ENCODE results near the gene FATE1.

DNA sequence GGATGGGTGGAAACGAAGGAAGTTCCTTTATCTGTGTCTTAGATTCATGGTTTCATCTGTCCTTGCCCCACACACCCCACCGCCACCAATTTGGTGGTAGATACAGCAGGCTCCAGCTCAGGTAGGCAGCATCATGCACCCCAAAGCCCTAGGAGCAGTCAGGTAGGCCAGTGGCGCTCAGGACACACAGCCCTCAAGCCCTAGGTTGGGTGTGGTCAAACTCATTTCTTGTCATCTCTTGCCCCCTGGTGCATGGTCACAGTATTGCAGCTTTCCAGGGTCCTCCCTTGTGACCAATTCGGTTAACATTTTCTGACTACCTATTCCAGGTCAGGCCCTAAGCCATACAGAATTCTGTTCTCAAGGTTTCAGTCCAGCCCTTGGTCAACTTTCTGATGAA, 35.0 kb upstream of the FATE1 start:
- TF ChIP-seq POLR2A (IDR thresholded peaks at IDR 0.05; ENCODE audit: low read depth, low read length) (no peak), TAF1 (IDR thresholded peaks at IDR 0.05; ENCODE audit: low read depth, low read length) (no peak), POLR2AphosphoS5 (IDR thresholded peaks at IDR 0.05; ENCODE audit: low read depth, low read length) (no peak), SPI1 (IDR thresholded peaks at IDR 0.05; ENCODE audit: low read depth, low read length) (no peak), POU2F2 (IDR thresholded peaks at IDR 0.05; ENCODE audit: low read depth, low read length) (no peak), PAX5 (IDR thresholded peaks at IDR 0.05; ENCODE audit: insufficient read depth, low read length, severe bottlenecking) (no peak)
